GM18508 (cell line): ENCODE data around the gene FANCE.

Experiments
- ATAC-seq: cut with Tn5 transposase; IDR thresholded peaks from one replicate; pipeline ENCODE4 v1.9.1; 2021; ENCODE audit warnings: moderate number of reproducible peaks; ENCODE audit not compliant: insufficient read depth, unreplicated experiment

The FANCE gene

DNA sequence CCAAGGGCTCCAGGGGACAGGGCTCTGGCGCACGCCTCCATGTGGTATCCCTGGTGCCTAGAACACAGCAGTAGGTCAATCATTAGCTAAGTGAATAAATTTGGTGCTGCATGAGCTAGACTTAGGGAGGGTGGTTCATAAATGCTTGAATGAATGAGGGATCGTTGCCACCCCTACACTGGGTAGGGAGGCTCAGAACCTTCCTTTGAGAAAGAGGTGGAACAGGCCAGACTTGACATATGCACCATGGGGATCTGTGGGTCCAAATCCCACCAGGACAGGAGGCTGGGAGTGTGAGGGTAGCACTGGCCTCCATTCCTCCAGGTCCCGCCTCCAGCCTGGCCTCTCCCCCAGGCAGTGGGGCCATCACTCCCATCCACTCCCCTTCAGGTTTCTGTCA, 30.9 kb downstream of the FANCE start:
- no peak for ATAC-seq

DNA sequence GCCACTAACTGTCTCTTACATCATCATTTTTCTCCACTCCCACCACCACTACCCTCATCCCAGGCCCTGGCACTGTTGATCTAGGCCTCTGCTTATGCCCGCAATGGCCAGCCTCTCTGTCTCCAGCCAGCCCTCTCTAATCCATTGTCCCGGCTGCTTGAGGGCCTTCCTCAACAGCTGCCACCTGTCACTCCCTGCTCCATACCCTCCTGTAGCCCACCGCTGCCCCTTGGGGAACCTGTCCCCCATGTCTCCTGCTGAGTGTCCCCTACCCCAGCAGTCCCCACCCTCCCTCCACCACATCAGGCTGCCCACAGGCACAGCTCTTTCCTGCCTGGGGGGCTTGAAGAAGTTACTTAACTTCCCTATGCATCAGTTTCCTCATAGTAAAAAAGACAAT, 31.4 kb downstream of the FANCE start:
- ATAC-seq: no peak

DNA sequence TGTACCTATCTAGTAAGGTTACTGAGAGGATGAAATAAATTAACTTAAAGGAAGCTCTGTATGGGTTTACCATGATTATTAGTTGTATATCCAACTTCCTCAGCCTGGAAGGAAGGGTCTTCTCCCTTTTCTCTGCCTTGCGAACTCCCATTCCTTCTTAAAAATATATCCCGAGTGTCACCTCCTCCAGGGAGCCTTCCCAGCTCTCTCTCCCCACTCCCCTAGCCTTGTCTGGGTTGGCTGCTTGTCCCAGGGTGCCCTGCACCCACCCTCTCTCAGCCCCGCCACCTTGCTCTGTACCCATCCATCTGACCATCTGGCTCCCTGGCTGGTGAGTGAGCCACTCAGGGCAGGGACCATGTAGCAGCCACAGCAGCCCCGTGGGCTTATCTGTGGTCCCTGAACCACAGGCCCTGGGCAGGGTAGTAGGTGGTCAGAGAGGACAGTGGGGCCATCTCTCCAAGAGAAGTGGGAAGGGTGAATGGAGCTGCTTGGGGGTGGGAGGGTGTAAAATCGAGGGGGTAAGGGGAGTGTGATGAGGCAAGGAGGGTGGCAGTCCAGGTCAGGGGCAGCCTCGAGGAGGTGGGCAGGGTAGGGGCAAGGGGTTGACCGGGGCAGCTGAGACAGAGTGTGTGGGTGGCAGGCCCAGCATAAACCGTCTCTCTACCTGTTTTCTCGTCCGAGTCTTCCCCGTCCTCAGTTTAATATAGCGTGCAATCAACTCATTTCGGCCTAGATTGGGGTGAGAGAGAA, 31.9 kb downstream of the FANCE start:
- ATAC-seq: no peak

- ATAC-seq: no peak
These were observed 32.8 kb downstream of the FANCE start for GRCh38 chr6:35484921-35485392.

- ATAC-seq: no peak
These were observed 33.3 kb downstream of the FANCE start for GRCh38 chr6:35485402-35485877.

- no peak for ATAC-seq
These were observed 34.1 kb downstream of the FANCE start for GRCh38 chr6:35486005-35486925.

DNA sequence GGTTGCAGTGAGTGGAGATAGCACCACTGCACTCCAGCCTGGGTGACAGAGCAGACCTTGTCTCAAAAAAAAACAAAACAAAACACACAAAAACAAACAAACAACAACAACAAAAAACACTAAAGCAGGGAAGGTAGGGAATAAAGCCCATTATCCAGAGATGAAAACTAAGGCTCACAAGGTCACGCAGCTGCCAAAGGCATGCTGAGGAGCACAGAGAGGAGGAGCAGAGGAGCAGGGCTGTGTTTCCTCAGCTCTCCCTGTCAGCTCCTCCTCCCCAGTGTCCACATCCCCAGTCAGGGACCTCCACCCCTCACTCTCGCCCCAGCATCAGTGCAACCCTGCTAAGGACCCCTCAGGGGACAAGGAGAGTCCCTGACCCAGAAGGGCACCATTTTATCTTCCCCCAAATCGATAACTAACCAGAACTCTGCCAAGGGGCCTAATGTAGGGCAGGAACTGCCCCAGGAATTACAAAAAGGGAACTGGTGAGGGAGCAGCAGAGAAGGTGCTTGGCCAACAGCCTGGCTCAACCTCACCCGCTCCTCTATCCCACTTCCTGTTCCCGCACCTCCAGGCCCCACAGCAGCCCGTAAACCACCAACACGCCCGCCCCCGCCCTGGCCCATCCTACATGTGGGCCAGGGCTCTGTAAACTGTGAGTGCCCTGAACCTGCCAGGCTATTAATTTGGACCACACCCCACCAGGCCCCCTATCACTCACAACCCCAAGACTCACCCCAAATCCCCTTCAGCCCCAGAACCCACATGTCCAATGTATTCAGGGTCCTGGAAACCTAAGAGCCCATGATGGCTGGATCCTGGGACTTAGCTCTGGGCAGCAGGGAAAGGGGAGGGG, 35.7 kb downstream of the FANCE start:
- no peak for ATAC-seq

GRCh38 chr6:35488517-35488862, 36.4 kb downstream of the FANCE start:
- no peak for ATAC-seq

DNA sequence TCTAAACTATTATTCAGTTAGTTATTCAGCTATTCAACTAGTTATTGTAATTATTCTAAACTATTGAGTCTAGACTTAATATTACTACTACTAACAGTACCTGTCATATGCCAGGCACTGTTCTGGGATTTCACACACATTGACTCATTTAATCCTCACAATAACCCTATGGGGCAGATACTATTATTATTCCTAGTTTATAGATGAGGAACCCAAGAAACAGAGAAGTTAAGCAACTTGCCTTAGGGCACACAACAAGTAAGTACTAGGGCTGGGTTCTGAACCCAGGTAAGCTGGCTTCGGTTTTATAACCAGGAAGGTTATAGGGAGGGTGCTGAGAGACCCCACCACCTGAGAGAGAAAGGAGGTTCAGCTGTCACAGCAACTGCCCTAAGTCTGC, 36.9 kb downstream of the FANCE start:
- no peak for ATAC-seq

- no peak for ATAC-seq
These were observed 38.1 kb downstream of the FANCE start for GRCh38 chr6:35489995-35490791.

- ATAC-seq: no peak
These were observed 38.9 kb downstream of the FANCE start for GRCh38 chr6:35490821-35491557.

- ATAC-seq: no peak
These were observed 39.6 kb downstream of the FANCE start for GRCh38 chr6:35491558-35492257.

DNA sequence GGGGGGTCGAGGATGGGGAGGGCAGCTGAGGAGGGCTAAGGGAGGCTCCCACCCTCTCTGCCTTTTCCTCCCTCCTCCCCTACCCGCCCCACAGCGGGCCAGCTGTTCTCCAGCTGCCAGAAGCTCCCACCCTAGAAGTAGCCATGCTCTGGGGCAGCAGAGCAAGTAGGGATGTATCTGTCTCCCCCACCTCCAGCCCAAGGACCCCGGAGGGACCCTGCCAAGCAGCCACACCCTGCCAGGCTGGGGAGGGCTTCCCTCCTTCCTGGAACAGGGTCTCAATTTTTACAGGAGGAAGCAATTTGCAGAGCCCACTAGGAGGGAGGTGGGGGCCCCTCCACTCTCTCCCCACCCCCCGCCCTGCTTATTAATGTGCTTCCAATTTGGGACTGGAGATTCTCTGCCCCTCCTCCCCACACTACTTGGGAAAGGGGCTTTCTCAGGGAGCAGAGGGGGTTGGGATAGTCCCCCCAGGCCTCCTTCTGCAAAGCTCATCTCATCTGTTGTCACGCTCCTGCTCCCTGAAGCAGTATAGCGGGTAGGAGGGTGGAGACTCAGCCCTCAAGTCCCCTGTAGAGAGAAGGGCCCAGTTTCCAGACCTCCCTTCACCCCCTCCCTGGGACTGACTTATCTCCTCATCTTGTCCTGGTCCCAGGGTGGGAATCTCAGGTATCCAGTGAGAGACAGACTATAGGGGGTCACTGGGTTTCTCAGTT, 40.3 kb downstream of the FANCE start:
- ATAC-seq: no peak

DNA sequence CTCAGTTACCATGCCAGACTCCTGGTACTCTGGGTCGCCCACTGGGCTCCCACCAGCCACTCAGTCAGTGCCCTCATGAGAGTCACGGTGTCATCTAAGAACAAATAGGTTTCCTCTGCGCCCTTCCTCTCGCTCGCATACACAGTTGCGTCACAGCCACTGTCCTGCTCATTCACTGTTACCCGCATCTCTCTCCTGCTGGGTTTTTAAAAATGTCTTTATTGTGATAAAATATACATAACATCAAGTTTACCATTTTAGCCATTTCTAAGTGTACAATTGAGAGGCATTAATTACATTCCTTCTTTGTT, 40.8 kb downstream of the FANCE start:
- no peak for ATAC-seq

DNA sequence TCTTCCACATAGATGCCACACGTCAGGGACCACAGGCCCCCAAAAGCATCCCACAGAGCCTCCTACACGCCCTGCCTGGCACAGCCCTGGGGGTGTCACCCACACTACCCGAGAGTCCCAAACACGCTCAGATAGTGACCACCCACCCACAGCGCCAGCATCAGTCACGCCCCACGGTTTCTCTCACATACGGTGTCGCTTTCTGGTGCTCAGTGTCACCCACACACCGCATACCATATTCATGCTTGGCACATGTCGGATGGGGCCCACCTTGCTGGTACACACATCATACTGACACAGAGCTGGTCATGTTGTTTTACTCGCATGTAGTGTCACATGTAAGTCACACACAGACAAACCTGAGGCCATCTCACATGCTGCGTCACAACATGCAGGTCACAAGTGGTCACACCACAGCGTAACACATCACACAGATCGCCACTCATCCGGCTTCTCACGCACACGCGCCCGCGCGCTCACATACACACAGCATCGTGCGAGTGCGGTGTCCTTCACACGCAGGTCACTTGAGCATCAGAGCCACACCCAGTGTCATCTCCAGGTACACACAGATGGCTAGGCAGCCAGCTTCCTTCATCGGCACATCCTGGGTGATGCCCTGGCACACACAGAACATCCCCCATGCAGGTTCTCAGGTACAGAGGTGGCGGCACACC, 41.3 kb downstream of the FANCE start:
- ATAC-seq: no peak

- no peak for ATAC-seq
These were observed 42.0 kb downstream of the FANCE start for GRCh38 chr6:35494161-35494563.

DNA sequence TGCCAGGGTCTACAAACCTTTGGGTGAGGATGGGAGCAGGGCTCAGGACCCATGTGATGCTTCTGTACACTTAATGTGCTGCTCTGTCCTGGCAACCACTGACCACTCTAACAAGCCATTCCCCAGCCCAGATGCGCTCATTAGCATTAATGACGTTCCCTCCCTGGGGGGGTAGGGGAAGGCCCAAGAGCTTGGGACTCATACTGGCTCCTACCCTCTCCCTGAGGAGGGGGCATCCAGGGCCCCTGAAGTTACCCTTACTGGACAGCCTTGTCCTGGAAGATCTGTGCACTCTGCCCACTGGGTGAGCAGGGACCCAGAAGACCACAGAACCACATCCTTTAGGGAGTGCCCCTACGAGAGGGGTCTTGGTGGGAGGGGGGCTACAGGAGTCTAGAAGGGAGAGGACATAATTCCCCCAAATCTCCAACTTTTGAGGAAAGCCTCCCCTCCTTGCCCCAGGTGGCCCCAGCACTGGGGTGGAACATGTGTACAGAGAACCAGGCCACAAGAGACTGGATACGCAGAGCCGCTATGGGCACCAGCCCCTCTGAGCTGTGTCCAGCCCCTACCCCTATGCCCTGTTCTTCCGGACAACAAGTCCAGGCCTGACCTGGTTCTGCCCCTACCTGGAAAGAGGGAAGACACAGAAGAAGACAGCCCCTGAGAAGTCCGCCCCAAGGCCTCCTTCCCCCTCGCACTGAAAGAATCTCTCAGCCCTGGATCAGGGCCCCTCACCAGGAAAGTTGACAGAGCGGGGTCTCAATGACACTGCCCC, 43.3 kb downstream of the FANCE start:
- ATAC-seq: no peak
